Measurements from ENCODE around the gene PMM1. TPM values are rescaled to one million over a fixed set of nuclear protein-coding genes. Genes with fewer than 3 reads are reported as not detected.

Gene PMM1
- total and polyA plus RNA-seq, 2 of the 13 experiments (the other 11 are each of a cell fraction or from before 2014, with no cell fraction given): 17.8 to 95.6 TPM

DNA sequence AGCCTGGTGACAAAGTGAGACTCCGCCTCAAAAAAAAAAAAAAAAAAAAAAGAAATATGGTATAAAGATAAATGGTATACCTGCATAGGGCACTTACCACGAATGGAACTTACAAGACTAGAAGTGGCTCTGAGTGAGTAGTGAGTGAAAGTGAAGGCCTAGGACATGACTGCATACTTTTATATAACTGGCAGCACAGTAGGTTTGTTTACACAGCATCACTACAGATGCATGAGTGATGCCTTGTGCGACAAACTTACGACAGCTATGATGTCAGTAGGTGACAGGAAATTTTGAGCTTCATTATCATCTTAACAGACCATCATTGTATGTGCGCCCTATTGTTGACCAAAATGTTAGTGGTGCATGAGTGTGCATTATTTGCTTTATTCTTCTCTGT lies 49.1 kb upstream of the PMM1 start (continued):
- TF ChIP-seq ZNF646 (CRISPR knock-in tag; IDR thresholded peaks at IDR 0.05) (no peak), FOXO4 (CRISPR knock-in tag; conservative IDR thresholded peaks at IDR 0.05) (no peak), GATA4 (IDR thresholded peaks at IDR 0.05; ENCODE audit: borderline replicate concordance, low read depth) (no peak), NPAS2 (CRISPR knock-in tag; IDR thresholded peaks at IDR 0.05; ENCODE audit: borderline replicate concordance) (no peak)
- TF ChIP-seq, protein P1, sequence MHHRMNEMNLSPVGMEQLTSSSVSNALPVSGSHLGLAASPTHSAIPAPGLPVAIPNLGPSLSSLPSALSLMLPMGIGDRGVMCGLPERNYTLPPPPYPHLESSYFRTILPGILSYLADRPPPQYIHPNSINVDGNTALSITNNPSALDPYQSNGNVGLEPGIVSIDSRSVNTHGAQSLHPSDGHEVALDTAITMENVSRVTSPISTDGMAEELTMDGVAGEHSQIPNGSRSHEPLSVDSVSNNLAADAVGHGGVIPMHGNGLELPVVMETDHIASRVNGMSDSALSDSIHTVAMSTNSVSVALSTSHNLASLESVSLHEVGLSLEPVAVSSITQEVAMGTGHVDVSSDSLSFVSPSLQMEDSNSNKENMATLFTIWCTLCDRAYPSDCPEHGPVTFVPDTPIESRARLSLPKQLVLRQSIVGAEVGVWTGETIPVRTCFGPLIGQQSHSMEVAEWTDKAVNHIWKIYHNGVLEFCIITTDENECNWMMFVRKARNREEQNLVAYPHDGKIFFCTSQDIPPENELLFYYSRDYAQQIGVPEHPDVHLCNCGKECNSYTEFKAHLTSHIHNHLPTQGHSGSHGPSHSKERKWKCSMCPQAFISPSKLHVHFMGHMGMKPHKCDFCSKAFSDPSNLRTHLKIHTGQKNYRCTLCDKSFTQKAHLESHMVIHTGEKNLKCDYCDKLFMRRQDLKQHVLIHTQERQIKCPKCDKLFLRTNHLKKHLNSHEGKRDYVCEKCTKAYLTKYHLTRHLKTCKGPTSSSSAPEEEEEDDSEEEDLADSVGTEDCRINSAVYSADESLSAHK (CRISPR knock-in tag; IDR thresholded peaks at IDR 0.05; ENCODE audit: borderline replicate concordance): no peak

All from HepG2 (cell line).